Activated T-cell treated with anti-CD3 and anti-CD28 coated beads for 4 hours (primary cell): ENCODE data around the gene KRTAP4-9.
"Not testable (repeated sequence)": the region's sequence is repeated elsewhere in the genome, so short reads cannot be mapped to it uniquely, and the experiment has no call there.

Experiments
- DNase-seq: peaks from one replicate; pipeline ENCODE4 v3.0.0-alpha.2; 2020

KRTAP4-9 gene

GRCh38 chr17:41133880-41134735 is 28.9 kb downstream of the KRTAP4-9 start:
- DNase-seq = no peak

- not testable (repeated sequence) for DNase-seq
These were observed 34.7 kb downstream of the KRTAP4-9 start for GRCh38 chr17:41139865-41140264.

GRCh38 chr17:41140360-41141131 is 35.4 kb downstream of the KRTAP4-9 start, which contains the start of gene KRTAP4-6:
KRTAP4-6 (minus strand) TSS chr17:41140544; CDS start chr17:41140487, 57 bp downstream.
- DNase-seq = no peak

GRCh38 chr17:41141361-41141760 is 36.2 kb downstream of the KRTAP4-9 start:
- DNase-seq = no peak

- no peak for DNase-seq
These were observed 39.7 kb downstream of the KRTAP4-9 start for GRCh38 chr17:41144846-41145245.

- no peak for DNase-seq
These were observed 40.1 kb downstream of the KRTAP4-9 start for GRCh38 chr17:41145261-41145660.

- no peak for DNase-seq
These were observed 42.5 kb downstream of the KRTAP4-9 start for GRCh38 chr17:41147531-41148204.

- not testable (repeated sequence) for DNase-seq
These were observed 43.9 kb downstream of the KRTAP4-9 start for GRCh38 chr17:41148971-41149651.

GRCh38 chr17:41149652-41149985 is 44.4 kb downstream of the KRTAP4-9 start, which contains the start of gene KRTAP4-5:
KRTAP4-5 (minus strand) TSS chr17:41149825; CDS start chr17:41149767, 58 bp downstream.
- DNase-seq = no peak

- DNase-seq = no peak
These were observed 44.8 kb downstream of the KRTAP4-9 start for GRCh38 chr17:41150026-41150425.

- no peak for DNase-seq
These were observed 46.3 kb downstream of the KRTAP4-9 start for GRCh38 chr17:41151525-41151924.

- DNase-seq = no peak
These were observed 48.7 kb downstream of the KRTAP4-9 start for GRCh38 chr17:41153856-41154255.
